Neuronal stem cell (in vitro differentiated cells): ENCODE results near the gene DHRS11.

Experiments used
- DNase-seq: peaks from one replicate; pipeline ENCODE4 v3.0.0-alpha.2; 2013; ENCODE audit warnings: low spot score
- H2AFZ ChIP-seq: one replicate; pipeline ENCODE4 v1.6.1; 2013; ENCODE audit warnings: mild to moderate bottlenecking, low read length, inconsistent platforms
- H2AK5ac ChIP-seq: 2 replicates; pipeline ENCODE4 v1.6.1; 2013; ENCODE audit warnings: low read depth, mild to moderate bottlenecking, inconsistent platforms, low read length, moderate library complexity, mixed read lengths
- H2BK120ac ChIP-seq: 2 replicates; pipeline ENCODE4 v1.6.1; 2013; ENCODE audit warnings: low read depth, mild to moderate bottlenecking, inconsistent platforms, low read length, moderate library complexity, mixed read lengths
- H2BK12ac ChIP-seq: one replicate; pipeline ENCODE4 v1.6.1; 2013; ENCODE audit warnings: low read length, inconsistent platforms
- H2BK15ac ChIP-seq: 2 replicates; pipeline ENCODE4 v1.6.1; 2013; ENCODE audit warnings: mild to moderate bottlenecking, low read length, inconsistent platforms, mixed read lengths
- H2BK5ac ChIP-seq: one replicate; pipeline ENCODE4 v1.6.1; 2013; ENCODE audit warnings: inconsistent platforms, mild to moderate bottlenecking, low read length, moderate library complexity
- H3K14ac ChIP-seq: one replicate; pipeline ENCODE4 v1.6.1; 2013; ENCODE audit warnings: low read length, inconsistent platforms
- H3K18ac ChIP-seq: 2 replicates; pipeline ENCODE4 v1.6.1; 2013; ENCODE audit warnings: low read length, inconsistent platforms
- H3K23ac ChIP-seq: 2 replicates; pipeline ENCODE4 v1.6.1; 2013; ENCODE audit warnings: low read depth, mild to moderate bottlenecking, mixed read lengths, low read length, inconsistent platforms; ENCODE audit not compliant: poor library complexity
- H3K27ac ChIP-seq: replicated peaks from 3 replicates; pipeline ENCODE4 v1.5.1; 2013; ENCODE audit warnings: low read length, inconsistent platforms
- H3K27me3 ChIP-seq, 3 experiments: 2 replicates each; pipeline ENCODE4 v1.6.1; 2013; ENCODE audit warnings: low read length in 3 of 3, mild to moderate bottlenecking in 2 of 3, inconsistent platforms in 1 of 3, low read depth in 1 of 3, mixed read lengths in 1 of 3, moderate library complexity in 1 of 3; ENCODE audit not compliant: control insufficient read depth in 3 of 3, insufficient read depth in 3 of 3
- H3K36me3 ChIP-seq, 2 donors: replicated peaks in 1 of 2; 2 replicates each; pipeline ENCODE4 v1.6.1; 2013; ENCODE audit warnings: low read length in 2 of 2; ENCODE audit not compliant: control insufficient read depth in 2 of 2, insufficient read depth in 2 of 2
- H3K4ac ChIP-seq: 2 replicates; pipeline ENCODE4 v1.6.1; 2013; ENCODE audit warnings: inconsistent platforms, mild to moderate bottlenecking, low read length, moderate library complexity
- H3K4me1 ChIP-seq, 2 donors: 1 replicate in 1 of 2; 2 replicates in 1 of 2; pipeline ENCODE4 v1.6.1; 2013; ENCODE audit warnings: low read length in 2 of 2, low read depth in 1 of 2; ENCODE audit not compliant: control insufficient read depth in 2 of 2, insufficient read depth in 1 of 2
- H3K4me2 ChIP-seq: one replicate; pipeline ENCODE4 v1.6.1; 2013; ENCODE audit warnings: mild to moderate bottlenecking, low read length, inconsistent platforms; ENCODE audit not compliant: insufficient read depth, poor library complexity, severe bottlenecking
- H3K4me3 ChIP-seq, 2 donors: 2 replicates each; pipeline ENCODE4 v1.5.1; 2013; ENCODE audit warnings: low read length in 2 of 2, mild to moderate bottlenecking in 2 of 2, inconsistent platforms in 1 of 2, moderate library complexity in 1 of 2
- H3K79me1 ChIP-seq: one replicate; pipeline ENCODE4 v1.6.1; 2013; ENCODE audit warnings: low read depth, mild to moderate bottlenecking, inconsistent platforms, low read length, moderate library complexity
- H3K9ac ChIP-seq: one replicate; pipeline ENCODE4 v1.6.1; 2013; ENCODE audit warnings: mild to moderate bottlenecking, low read depth, low read length, inconsistent platforms; ENCODE audit not compliant: poor library complexity
- H3K9me3 ChIP-seq, 2 donors: replicated peaks in 1 of 2; 2 replicates each; pipeline versions ENCODE3 to v1.6.1; 2013; ENCODE audit warnings: low read length in 2 of 2, mild to moderate bottlenecking in 2 of 2, inconsistent platforms in 1 of 2, low read depth in 1 of 2, mixed read lengths in 1 of 2, moderate library complexity in 1 of 2; ENCODE audit not compliant: control insufficient read depth in 2 of 2, insufficient read depth in 1 of 2
- H4K8ac ChIP-seq: one replicate; pipeline ENCODE4 v1.6.1; 2013; ENCODE audit warnings: low read depth, mild to moderate bottlenecking, inconsistent platforms, low read length, moderate library complexity
- H4K91ac ChIP-seq: one replicate; pipeline ENCODE4 v1.6.1; 2013; ENCODE audit warnings: low read length, low read depth, mild to moderate bottlenecking, inconsistent platforms; ENCODE audit not compliant: poor library complexity
- WGBS, 2 donors: extraction: QIAGEN DNeasy Blood & Tissue Kit; methylation state at CpG; one replicate each; pipeline ENCODE4 v1.1.7; 2013; ENCODE audit warnings: missing lambda C conversion rate in 2 of 2, mixed read lengths in 1 of 2; ENCODE audit not compliant: insufficient read length in 2 of 2, insufficient replicate concordance in 1 of 2; ENCODE audit errors: extremely low coverage in 2 of 2; 5-methylcytosine and 5-hydroxymethylcytosine counted together

The DHRS11 gene

DNA sequence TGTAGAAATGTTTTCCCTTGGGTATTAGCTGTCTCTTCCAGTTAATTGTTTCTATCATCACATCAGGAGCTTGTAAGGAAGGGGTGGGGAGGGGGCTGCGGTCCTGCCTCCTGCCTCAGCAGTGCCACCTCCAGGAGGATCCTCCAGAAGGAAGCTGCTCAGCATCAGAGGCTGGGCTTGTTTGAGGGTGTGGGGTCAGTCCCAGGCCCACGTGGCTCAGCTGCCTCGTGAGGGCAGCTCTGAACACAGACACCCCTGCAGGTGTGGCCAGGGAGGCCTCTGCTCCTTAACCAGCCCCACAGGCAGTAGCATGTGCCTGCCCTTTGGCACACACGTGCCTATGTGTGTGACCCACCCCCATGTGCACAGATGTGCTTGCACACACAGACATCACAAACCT is 56.0 kb downstream of the DHRS11 start:
- no peaks in the 10 kb centered on the region for H3K79me1 ChIP-seq
- H2BK120ac ChIP-seq, result no peak overlapping the region
- peak overlapping the region; percentile 34 for H3K18ac ChIP-seq
- peaks cover 0 to 18% of the 10 kb centered on the region in 2 donors for H3K4me1 ChIP-seq
- DNase-seq, result no peak
- no peaks in the 10 kb centered on the region for H3K9me3 ChIP-seq
- no peak overlapping the region for H4K8ac ChIP-seq
- H2AFZ ChIP-seq, result no peak overlapping the region
- no peaks in the 10 kb centered on the region for H3K36me3 ChIP-seq
- H2BK5ac ChIP-seq, result no peak overlapping the region
- no peak overlapping the region for H3K9ac ChIP-seq
- H2BK12ac ChIP-seq, result no peak overlapping the region
- H3K27me3 ChIP-seq, result peaks cover 0 to 82% (median 15%) of the 10 kb centered on the region in 3 experiments
- H3K23ac ChIP-seq, result no peak overlapping the region
- no peak overlapping the region for H3K4me2 ChIP-seq
- H3K4ac ChIP-seq, result no peak overlapping the region
- H4K91ac ChIP-seq, result no peak overlapping the region
- no peak overlapping the region for H2BK15ac ChIP-seq
- H3K4me3 ChIP-seq, result peak overlapping the region in 1 of 2 donors; percentile 26
- H2AK5ac ChIP-seq, result no peak overlapping the region
- WGBS, 2 donors, result no CpG with 5 or more reads among the region's 4 CpGs
- no peak overlapping the region for H3K14ac ChIP-seq
- no peak overlapping the region for H3K27ac ChIP-seq

DNA sequence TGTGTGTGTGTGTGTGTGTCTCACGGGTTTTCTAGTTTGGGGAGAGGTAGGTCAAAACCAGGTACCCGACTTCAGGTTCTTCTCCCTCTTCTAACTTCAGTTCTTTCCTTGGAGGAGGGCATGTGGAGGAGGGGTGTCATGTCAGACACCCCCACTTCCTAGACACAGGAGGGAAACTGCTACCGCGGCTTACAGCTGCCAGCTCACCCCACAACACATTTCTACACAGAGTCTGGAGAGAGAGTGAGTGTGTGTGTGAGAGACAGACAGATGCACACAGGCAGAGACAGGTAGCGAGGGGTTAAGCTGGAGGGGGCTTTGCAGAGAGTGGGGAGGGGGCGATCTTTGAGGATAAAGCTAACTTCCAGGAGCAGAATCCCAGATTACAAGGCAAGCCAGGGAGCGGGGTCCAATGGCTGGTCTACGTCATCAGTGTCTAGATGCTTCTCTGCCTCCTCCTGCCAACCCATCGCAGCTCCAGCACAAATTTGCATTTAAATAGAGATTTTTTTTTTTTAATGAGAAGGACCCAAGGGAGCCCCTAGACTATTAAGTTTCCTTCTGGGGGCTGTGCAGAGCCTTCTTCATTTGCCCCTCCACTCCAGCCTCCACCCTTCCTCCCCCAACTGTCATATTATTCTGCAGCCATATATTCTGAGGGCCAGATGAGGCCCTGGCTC is 58.6 kb downstream of the DHRS11 start:
- DNase-seq, result no peak
- Histone ChIP-seq H3K4ac (no peak overlapping the region), H3K79me1 (no peaks in the 10 kb centered on the region), H2BK5ac (no peak overlapping the region), H3K9ac (no peak overlapping the region), H4K8ac (no peak overlapping the region), H4K91ac (no peak overlapping the region), H2BK15ac (peak overlapping the region; percentile 20), H3K4me3 (no peak overlapping the region), H3K27ac (no peak overlapping the region), H3K36me3 (no peaks in the 10 kb centered on the region), H3K9me3 (no peaks in the 10 kb centered on the region), H3K14ac (no peak overlapping the region), H2BK120ac (no peak overlapping the region), H3K27me3 (peaks cover 0 to 76% (median 0%) of the 10 kb centered on the region in 3 experiments), H3K4me2 (no peak overlapping the region), H2AK5ac (no peak overlapping the region), H2AFZ (no peak overlapping the region), H3K23ac (no peak overlapping the region), H3K18ac (peak overlapping the region; percentile 5), H3K4me1 (peaks cover 0 to 18% of the 10 kb centered on the region in 2 donors), H2BK12ac (peak overlapping the region; percentile 4)
- WGBS, 2 donors, result no CpG with 5 or more reads among the region's 9 CpGs
